ENCODE results near the gene MYCL.
"Not testable (repeated sequence)": the region's sequence is repeated elsewhere in the genome, so short reads cannot be mapped to it uniquely, and the experiment has no call there.

MYCL gene

DNA sequence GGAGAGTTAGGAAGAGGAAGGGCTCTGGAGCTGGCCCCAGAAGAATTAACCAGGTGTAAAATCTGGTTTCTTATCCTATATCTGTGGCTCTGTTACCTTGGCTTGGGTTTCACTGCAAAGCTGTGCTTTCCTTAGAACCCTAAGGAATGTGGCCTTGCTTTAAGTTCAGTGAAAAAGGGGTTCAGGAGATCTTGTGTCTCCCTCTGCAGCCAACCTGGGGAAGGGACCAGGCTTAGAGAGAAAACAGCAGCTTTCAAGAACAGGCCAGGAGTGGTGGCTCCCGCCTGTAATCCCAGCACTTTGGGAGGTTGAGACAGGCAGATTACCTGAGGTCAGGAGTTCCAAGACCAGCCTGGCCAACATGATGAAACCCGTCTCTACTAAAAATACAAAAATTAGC, 16.1 kb upstream of the MYCL start:
- DNase-seq, result no peak

DNA sequence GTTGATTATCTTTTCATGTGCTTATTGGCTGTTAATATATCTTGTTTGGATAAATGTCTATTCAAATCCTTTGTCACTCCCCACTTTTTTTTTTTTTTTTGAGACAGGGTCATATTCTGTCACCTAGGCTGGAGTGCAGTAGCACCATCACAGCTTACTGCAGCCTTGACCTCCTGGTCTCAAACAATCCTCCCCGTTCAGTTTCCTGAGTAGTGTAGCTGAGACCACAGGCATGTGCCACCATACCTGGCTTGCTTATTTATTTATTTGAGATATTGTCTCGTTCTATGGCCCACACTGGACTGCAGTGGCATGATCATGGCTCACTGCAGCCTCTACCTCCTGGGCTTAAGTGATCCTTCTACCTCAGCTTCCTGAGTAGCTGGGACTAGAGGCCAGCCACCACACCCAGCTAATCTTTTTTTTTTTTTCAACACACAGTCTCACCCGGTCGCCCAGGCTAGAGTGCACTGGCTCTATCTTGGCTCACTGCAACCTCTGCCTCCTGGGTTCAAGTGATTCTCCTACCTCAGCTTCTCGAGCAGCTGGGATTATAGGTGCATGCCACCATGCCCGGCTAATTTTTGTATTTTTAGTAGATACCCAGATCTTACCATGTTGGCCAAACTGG, 13.9 kb upstream of the MYCL start:
- no peak for DNase-seq

DNA sequence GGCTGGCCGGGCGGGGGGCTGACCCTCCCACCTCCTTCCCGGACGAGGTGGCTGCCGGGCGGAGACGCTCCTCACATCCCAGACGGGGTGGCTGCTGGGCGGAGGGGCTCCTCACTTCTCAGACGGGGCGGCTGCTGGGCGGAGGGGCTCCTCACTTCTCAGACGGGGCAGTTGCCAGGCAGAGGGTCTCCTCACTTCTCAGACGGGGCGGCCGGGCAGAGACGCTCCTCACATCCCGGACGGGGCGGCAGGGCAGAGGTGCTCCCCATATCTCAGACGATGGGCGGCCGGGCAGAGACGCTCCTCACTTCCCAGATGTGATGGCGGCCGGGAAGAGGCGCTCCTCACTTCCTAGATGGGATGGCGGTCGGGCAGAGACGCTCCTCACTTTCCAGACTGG, 11.4 kb upstream of the MYCL start:
- not testable (repeated sequence) for DNase-seq

DNA sequence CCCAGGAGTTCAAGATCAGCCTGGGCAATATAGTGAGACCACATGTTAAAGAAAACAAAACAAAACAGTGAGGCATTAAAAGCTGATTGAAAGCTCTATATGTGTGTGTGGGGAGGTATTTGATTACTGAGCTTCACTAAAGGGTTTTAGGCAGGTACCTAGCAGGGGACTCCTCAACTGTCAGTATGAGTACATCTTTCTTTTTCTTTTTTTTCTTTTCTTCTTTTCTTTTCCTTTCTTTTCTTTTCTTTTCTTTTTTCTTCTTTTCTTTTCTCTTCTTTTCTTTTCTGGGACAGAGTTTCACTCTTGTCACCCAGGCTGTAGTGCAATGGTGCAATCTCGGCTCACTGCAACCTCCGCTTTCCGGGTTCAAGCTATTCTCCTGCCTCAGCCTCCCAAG, 8.5 kb upstream of the MYCL start:
- no peak for DNase-seq

DNA sequence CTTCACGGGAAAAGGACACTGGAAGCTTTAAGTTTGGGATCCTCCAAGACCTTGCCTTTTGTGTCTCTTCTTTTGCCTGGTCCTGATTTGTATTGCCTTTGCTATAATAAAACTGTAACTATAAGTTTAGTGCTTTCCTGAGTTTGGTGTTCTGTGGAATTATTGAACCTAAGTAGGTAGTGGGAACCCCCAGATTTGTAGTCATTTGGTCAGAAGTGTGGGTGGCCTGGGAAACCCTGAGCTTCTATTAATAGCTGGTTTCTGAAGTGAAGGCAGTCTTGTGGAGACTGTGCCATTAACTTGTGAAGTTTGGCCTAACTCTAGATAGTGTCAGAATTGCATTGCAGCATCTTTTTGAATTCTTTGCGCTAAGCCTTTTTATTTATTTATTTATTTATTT, 6.8 kb upstream of the MYCL start:
- no peak for DNase-seq

DNA sequence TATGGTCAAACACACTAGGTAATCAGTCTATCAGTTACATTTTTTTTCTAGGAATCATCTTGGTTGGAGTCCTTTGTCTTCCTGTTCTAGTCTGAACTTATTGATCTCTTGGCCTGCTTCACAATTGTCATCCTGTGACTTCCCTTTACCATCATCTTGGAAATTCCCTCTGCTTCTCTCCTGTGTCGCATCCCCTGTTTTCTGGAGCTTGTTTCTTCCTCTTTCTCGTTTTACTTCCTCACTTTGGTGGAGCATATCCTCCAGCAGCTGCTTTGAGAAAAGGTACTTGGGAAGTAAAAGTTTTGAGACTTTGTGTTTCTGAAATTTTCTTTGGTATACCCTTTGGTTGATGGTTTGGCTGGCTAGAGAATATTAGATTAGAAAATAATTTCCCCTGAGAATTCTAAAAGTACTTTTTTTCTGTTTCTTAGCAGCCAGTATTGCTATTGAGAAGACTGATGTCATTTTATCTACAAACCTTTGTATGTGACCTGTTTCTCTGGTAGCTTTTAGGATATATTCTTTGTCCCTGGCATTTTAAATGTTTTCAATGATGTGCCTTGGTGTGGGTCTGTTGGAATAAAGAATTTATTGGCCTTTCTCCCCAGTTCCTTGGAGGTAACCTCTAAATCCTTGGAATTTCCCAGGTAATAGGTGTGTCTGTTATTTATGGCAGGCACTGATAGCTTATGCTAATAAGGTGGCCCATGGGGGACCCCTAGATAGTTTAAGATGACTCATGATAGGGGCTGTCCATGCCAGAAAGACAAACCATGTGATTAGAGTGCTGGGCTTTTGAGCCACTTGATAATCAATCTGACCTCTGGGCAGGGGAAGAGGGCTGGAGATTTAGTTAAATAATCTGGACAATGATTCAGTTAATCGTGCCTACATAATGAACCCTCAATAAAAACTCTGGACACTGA, 6.1 kb upstream of the MYCL start:
- DNase-seq, result no peak

DNA sequence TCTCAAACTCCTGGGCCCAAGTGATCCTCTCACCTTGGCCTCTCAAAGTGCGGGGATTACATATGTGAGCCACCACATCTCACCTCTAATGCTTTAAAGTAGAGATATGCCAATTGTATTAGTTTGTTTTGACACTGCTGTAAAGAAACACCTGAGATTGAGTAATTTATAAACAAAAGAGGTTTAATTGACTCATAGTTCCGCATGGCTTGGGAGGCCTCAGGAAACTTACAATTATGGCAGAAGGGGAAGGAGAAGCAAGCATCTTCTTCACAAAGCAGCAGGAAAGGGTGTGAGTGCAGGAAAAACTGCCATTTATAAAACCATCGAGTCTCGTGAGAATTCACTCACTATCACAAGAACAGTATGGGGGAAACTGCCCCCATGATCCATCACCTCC, 3.5 kb upstream of the MYCL start:
- DNase-seq, result no peak

DNA sequence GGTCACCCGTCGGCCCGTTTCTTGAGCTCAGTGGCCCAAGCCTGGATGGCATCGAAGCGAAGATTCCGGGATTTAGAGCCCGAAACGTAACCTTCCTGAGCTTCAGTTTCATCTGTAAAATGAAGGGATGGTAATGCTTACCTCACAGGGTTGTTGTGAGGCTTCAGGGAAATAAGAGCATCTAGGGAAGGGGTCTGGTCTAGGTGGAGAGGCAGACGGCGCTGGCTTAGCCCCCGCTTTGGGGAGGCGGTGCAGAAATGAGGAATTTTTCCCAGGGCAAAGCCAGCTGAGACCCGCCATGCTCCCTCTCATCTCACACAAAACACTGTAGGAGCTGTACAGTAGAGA, 717 bp upstream of the MYCL start:
- DNase-seq, result no peak

DNA sequence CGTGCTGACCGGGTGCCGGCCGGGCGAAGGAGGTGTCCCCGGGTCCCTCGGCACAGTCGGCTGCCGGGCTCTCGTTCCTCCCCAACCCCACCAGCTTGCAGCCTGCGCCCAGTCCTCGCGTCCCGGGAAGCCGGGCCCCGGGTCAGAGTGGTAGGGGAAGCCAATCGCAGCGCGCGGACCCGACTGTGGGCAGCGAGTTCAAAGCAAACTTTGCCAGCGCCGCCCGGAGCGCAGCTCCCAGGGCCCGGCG, 328 bp downstream of the MYCL start:
- peak; percentile 70 for DNase-seq

DNA sequence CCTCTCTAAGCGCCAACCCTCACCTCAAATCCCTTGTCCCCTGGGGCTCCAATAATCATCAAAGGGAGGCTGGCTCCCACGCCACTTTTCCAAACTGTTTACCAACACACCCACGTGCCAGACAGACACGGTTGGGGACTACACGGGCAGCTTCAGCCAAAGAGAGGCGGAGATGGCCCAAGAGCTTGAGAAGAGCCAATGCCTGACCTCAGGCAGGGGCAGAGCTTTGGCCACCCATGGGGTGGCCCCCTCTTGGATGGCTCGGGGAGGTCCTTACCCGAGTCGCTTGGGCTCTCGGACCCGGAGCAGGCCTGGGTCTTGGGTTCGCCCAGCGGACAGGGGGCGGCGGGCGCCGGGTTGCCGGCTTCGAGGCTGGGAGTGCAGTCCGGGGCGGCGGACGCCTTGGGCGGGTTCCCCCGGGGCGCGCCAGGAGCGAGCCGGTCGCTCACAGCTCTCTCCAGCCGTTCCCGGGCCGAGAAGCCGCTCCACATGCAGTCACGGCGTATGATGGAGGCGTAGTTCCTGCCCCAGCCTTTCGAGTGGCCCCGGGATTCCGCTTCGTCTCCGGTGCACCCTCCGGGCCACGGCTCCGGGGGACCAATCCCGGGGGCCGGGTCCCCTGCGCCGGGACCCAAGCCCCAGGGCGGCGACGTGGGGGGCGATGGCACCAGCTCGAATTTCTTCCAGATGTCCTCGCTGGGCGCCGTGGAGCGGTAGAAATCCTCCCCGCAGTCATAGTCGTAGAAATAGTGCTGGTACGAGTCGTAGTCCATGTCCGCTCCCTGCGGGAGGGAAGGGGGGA, 854 bp downstream of the MYCL start:
- DNase-seq, result peak; percentile 58

DNA sequence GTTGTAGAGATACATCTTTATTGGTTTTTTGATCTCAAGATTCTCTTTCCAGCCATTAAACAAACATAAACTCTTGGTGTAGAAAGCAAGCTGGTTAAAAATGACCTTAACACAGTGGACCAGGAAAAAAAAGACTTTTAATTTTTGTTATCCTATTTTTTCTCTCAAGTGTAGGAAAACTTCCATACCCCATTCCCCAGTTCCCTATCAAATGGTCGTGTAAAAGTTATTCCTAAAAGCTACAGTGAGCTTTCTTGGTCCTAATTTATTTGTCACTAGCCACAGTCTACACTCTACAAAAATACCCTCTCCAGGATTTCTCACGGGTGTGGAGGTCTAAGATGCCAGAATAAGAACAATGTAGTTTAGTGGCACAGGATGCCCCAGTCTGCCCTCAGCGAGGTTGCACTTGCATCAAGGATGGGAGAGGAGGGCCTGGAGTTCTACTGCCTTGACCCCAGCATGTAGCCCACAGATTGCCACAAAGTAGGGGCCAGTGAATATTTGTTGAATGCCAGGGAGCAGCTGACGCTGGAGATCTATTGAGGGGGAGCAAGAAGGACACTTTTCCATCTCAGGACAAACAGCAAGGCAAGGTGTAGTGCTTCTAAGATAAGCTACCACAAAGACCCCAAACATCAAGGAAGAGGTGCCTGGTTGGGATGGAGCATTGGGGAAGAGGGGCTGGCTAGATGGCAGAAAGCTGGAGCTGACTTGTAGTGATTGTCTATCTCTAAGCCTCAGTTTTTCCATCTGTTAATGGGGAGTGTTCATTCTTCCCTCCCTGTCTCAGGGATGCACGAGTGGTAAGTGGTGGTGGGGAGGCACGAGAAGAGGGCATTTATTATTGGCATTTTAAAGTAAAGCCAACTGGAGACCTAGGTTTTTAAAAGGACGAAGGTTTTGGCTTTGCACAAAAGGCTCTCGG, 1.8 kb downstream of the MYCL start:
- no peak for DNase-seq

DNA sequence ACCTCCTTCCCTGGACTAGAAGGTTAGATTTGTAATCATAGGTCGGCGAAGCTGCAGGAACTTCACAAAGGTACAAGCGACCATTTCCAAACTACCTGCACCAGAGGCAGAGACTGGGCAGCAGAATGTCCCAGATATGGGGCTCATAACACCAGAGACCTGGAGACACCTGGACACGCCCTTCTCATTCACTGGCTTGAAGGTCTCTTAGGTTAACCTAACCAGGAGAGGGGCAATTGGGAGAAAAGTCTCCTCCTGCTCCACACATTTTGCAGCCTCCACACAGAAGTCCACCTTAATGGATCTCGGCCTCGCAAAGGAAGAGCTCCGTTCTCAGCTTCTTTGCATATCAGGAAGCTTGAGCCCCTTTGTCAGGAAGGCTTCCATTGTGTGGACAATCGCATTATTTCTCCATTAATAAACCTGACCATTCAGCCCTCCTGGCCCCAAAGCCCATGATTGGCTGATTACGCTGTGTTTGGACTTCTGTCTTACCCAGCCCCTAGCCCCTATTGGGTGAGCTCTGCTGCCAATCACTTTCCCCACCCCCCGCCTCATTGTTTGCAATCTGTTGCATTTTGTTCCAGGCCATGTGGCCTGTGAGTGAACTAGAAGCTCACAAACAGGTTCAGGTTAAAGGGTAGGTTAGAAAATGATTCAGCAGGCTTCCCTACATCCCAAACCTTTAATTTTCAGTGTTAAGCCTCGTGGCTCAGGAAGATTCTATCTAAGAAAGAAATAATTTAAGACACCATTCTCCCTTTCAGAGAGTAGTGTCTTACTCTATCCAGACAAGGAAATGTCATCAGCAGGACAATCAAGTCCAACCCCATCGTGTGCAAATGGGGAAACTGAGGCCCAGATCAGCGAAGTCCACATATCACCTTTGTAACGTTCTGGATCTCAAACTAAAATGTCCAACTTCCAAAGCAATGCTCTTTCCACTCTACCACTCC, 2.8 kb downstream of the MYCL start:
- DNase-seq, result no peak

DNA sequence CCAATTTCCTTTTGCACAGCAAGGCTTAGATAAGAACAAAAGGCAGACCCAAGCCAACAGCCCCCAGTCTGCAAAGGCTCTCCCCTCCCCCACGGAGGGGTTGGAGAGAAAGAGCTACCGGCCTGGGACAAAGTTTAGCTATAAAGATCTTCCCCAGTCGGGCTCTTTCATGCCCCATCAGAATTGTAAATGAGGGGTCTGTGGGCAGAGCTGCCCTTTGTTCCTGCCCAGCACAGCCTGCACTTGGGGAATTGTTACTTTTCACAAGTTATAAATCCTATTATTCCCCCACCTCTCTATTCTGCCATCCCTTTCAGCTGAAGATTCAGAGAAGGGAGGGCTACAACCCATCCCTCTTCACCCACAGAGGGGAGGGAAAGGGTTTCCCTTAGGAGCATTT, 3.5 kb downstream of the MYCL start:
- no peak for DNase-seq

DNA sequence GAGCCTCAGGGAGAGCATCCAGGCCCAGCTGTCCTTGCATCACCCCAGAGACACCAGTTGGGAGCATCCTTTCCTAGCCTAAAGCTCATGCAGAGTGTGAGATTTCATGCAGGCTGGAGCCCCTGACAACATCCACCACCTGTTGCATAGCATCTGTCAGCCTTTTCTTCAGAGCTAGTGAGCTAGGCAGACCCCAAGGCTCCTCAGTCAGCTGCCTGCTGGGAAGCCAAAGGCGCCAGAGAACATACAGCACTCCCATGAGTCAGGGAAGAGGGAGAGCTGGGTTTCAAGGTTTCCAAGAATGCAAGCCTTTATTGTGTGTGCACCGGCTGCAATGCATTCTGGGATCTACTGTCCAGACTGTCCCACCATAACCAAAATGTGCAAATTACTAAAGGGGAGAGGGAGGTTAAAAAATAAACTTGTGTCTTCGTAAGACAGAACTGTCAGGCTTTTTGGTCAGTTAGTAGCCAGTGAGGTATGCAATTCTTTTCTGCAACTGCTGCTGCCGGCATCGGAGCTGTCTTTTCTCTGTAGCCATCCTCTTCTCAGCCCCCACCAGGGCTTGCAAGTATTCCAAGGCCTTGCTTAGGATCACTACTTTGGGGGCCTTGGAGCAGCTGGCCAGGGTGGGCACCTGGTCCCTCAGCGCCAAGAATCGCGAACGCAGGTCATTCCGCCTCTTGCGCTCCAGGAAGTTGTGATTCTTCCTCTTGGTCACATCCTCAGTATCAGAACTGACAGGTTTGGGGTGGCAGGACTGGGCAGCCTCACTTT, 4.6 kb downstream of the MYCL start:
- DNase-seq, result peak; percentile 56

DNA sequence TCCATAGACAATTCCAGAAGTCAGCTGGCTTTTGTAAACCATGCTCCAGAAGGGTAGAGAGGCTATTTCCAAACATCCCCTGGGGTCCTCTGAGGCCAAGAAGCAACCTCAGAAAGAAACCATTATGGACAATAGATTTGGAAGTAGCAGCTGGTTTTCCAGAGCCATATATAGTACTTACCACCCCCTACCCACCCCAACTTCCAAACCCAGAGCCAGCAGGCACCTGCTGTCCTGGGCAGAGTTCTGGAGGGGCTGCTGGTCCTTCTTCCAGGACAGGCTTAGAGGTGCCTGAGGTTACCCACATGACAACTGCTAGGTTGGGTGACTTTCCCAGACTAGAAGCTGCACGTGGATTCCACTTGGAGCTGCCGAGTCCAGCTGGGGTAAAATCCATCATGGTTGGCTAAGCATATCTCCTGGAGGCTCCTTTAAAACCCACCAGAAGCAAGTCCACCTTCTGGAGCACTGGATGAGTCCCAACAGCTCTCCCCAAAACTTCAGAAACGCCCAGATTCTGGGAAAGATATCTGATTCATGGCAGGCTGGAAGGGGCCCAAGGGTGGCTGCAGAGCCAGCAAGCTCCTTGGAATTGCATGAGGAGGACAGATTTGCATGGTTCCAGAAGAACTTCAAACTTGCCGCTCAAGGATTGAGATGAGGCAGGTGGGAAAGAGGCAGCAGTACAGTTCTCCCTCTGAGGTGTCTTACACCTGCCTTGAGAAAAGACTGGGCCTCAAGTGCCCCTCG, 5.8 kb downstream of the MYCL start:
- DNase-seq, result no peak

DNA sequence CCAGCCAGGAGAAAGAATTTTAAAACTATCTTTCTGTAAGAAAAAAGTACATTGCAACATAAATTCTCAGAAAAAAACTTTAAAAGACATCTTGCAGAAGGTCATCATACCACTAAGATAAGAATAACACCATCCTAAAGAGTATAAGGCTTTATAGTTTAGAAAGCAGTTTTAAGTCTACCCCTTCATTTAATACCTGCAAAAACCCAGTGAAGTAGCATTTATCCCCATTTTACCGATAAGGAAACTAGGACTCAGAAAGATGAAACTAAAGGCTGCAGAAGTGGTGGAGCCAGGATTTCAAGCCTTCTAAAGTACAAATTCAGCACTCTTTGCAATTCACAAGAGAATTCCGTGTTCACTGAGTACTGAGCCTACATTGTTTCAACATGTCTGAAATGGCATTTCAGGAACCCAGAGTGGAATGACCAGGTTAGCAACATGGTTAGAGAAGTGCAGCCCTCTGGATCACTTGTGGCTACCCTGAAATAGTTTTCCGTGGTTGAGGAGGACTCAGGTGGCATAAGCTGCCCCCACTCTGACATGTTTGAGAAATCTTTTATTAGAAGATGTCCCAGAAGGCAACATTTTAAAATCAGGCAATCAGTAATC, 6.7 kb downstream of the MYCL start:
- no peak for DNase-seq

DNA sequence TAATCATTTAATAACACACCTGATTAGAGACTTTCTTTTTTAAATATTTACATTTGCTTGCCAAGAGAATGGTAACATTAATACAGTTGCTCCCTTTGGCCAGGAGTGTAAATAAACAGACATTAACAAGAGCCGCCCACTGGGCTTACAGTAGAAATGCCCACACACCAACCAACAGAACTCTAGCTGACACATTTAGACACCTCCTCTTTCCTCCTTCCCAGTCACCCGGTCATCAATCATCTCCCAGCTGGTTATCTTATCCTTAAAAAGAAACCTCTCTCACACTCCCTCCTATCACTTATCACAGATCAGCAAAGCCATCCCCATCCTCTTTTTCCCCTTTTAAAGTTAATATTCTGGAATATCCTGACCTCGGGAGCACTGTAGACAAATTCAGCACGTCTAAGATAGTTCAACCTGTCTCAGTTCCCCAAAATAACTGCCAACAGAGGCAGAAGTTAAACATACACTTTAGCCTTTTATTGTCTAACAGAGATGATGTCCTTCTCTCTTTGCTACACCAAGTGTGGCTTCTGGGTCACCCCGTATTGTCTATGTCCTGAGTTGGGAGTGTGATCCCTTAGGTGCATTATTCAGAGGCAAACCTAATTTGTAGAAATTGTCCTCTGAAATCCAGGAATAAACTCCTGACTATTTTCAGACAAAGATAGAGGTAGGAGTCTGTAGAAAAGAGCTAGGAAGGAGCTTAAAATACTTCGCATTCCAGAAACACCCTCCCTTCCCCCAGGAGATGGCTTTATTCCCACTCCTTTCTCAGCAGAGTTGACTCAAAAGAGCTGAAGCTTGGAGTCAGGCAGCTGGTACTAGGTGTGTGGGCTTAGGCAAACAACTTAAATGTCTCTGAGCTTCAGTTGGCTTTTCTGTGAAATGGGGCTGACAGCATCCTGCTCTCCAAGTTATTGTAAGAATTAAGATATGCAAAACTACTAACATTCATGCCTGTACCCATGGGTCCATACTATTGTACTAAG, 8.8 kb downstream of the MYCL start:
- DNase-seq, result no peak

DNA sequence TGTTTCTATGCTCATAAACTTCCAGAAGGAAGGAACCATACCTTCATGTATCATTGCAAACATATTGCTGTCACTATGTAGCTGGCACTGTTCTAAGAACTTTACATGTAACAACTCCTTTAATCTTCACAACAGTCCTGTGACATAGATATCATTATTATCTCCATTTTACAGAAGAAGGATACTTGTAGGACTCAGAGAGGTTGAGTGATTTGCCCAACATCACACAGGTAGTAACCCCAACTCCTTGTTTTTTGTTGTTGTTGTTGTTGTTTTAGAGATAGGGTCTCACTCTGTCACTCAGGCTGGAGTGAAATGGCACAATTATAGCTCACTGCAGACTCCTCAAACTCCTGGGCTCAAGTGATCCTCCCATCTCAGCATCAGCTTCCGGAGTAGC, 10.8 kb downstream of the MYCL start:
- DNase-seq, result no peak

All from right forelimb (tissue), 1 donor.